Measurements from ENCODE around the gene PALLD. TPM values are rescaled to one million over a fixed set of nuclear protein-coding genes. Genes with fewer than 3 reads are reported as not detected.

The PALLD gene
- polyA plus RNA-seq, 1 donor from 2014 or later = 20.5 TPM

- H3K36me3 ChIP-seq (ENCODE audit: insufficient read depth, low read length) = peaks cover 11% of the 10 kb centered on the region
- no peak overlapping the region for H2AFZ ChIP-seq (ENCODE audit: low read depth, low read length)
- H3K79me2 ChIP-seq (replicated peaks; ENCODE audit: insufficient read depth, low read length) = peaks cover 56% of the 10 kb centered on the region
- no peaks in the 10 kb centered on the region for H3F3A ChIP-seq (ENCODE audit: insufficient read depth, low read length, poor library complexity, severe bottlenecking)
- no peaks in the 10 kb centered on the region for H3K9me2 ChIP-seq (ENCODE audit: insufficient read depth, low read length)
- H3K4me2 ChIP-seq (ENCODE audit: low read length) = no peak overlapping the region
- H3K27ac ChIP-seq (ENCODE audit: low read length) = no peak overlapping the region
- H3K9me3 ChIP-seq (ENCODE audit: low read length) = no peaks in the 10 kb centered on the region
- H3K27me3 ChIP-seq (ENCODE audit: insufficient read depth, low read depth, low read length) = no peaks in the 10 kb centered on the region
- H3K9ac ChIP-seq (ENCODE audit: low read length) = no peak overlapping the region
- H3K4me3 ChIP-seq (ENCODE audit: low read length) = no peak overlapping the region
- no peaks in the 10 kb centered on the region for H4K20me1 ChIP-seq (ENCODE audit: insufficient read depth)
- TF ChIP-seq CTCF (IDR thresholded peaks at IDR 0.05; ENCODE audit: poor library complexity, severe bottlenecking) (no peak), SMC3 (conservative IDR thresholded peaks at IDR 0.05; ENCODE audit: poor library complexity) (no peak), MXI1 (conservative IDR thresholded peaks at IDR 0.05; ENCODE audit: poor library complexity, severe bottlenecking) (no peak), RAD21 (conservative IDR thresholded peaks at IDR 0.05) (no peak), REST (IDR thresholded peaks at IDR 0.05; ENCODE audit: borderline replicate concordance) (no peak), TAF1 (IDR thresholded peaks at IDR 0.05; ENCODE audit: low read depth) (no peak), POLR2AphosphoS5 (IDR thresholded peaks at IDR 0.05) (no peak)
These were observed 380.9 kb downstream of the PALLD start for GRCh38 chr4:168877511-168878491.

GRCh38 chr4:168878623-168879022 is 381.8 kb downstream of the PALLD start:
- H3K9me2 ChIP-seq (ENCODE audit: insufficient read depth, low read length) = no peaks in the 10 kb centered on the region
- H2AFZ ChIP-seq (ENCODE audit: low read depth, low read length) = no peak overlapping the region
- peaks cover 56% of the 10 kb centered on the region for H3K79me2 ChIP-seq (replicated peaks; ENCODE audit: insufficient read depth, low read length)
- H3K9ac ChIP-seq (ENCODE audit: low read length) = no peak overlapping the region
- H3K27me3 ChIP-seq (ENCODE audit: insufficient read depth, low read depth, low read length) = no peaks in the 10 kb centered on the region
- no peak overlapping the region for H3K27ac ChIP-seq (ENCODE audit: low read length)
- H3K4me2 ChIP-seq (ENCODE audit: low read length) = no peak overlapping the region
- peaks cover 11% of the 10 kb centered on the region for H3K36me3 ChIP-seq (ENCODE audit: insufficient read depth, low read length)
- no peak overlapping the region for H3K4me3 ChIP-seq (ENCODE audit: low read length)
- no peaks in the 10 kb centered on the region for H3K9me3 ChIP-seq (ENCODE audit: low read length)
- no peak for TF ChIP-seq POLR2AphosphoS5 (IDR thresholded peaks at IDR 0.05)
- TF ChIP-seq CTCF (IDR thresholded peaks at IDR 0.05; ENCODE audit: poor library complexity, severe bottlenecking) = no peak
- no peak for TF ChIP-seq EZH2 (IDR thresholded peaks at IDR 0.05; ENCODE audit: borderline replicate concordance, insufficient read depth, low read length, poor library complexity, severe bottlenecking)
- TF ChIP-seq SMC3 (conservative IDR thresholded peaks at IDR 0.05; ENCODE audit: poor library complexity) = no peak
- TF ChIP-seq TAF1 (IDR thresholded peaks at IDR 0.05; ENCODE audit: low read depth) = no peak
- TF ChIP-seq REST (IDR thresholded peaks at IDR 0.05; ENCODE audit: borderline replicate concordance) = no peak
- TF ChIP-seq MXI1 (conservative IDR thresholded peaks at IDR 0.05; ENCODE audit: poor library complexity, severe bottlenecking) = no peak
- no peak for TF ChIP-seq EP300 (conservative IDR thresholded peaks at IDR 0.05; ENCODE audit: poor library complexity, severe bottlenecking)
- TF ChIP-seq RAD21 (conservative IDR thresholded peaks at IDR 0.05) = no peak
- H4K20me1 ChIP-seq (ENCODE audit: insufficient read depth) = no peaks in the 10 kb centered on the region
- no peaks in the 10 kb centered on the region for H3F3A ChIP-seq (ENCODE audit: insufficient read depth, low read length, poor library complexity, severe bottlenecking)
